SK-N-SH treated with all-trans-retinoic acid at 6 μM for 48 hours (cell line): ENCODE measurements around the gene DCUN1D5.

Experiments
- ATAC-seq: fragments of 200-7000 bp; cut with Tn5 transposase; 3 replicates; pipeline ENCODE4 v1.9.1; 2020; ENCODE audit warnings: mild to moderate bottlenecking, moderate library complexity
- ARNTL ChIP-seq: fragments of 450-650 bp; formaldehyde crosslinking; IDR thresholded peaks from 2 replicates; pipeline ENCODE4 v1.5.0; 2020; ENCODE audit warnings: low read depth, mild to moderate bottlenecking, moderate library complexity, borderline replicate concordance
- BACH2 ChIP-seq: fragments of 250-450 bp; sonication (Bioruptor Pico); IDR thresholded peaks from 2 replicates; pipeline ENCODE4 v1.9.0; 2021; ENCODE audit warnings: mild to moderate bottlenecking, borderline replicate concordance
- ESRRG ChIP-seq: fragments of 250-450 bp; sonication (Bioruptor Pico); IDR thresholded peaks from 2 replicates; pipeline ENCODE4 v1.6.1; 2021; ENCODE audit warnings: mild to moderate bottlenecking
- ISL1 ChIP-seq: fragments of 250-450 bp; sonication (Bioruptor Pico); IDR thresholded peaks from 2 replicates; pipeline ENCODE4 v2.1.2; 2022; ENCODE audit warnings: mild to moderate bottlenecking, moderate library complexity
- OSR1 ChIP-seq: fragments of 250-450 bp; sonication (Bioruptor Pico); IDR thresholded peaks from 2 replicates; pipeline ENCODE4 v1.8.0; 2022; ENCODE audit warnings: moderate library complexity, mild to moderate bottlenecking, inconsistent platforms
- PPARA ChIP-seq: fragments of 250-450 bp; sonication (Bioruptor Pico); IDR thresholded peaks from 2 replicates; pipeline ENCODE4 v1.5.0; 2020; ENCODE audit warnings: mild to moderate bottlenecking, borderline replicate concordance
- RARB ChIP-seq: fragments of 250-450 bp; sonication (Bioruptor Pico); IDR thresholded peaks from 2 replicates; pipeline ENCODE4 v1.8.0; 2021; ENCODE audit warnings: mild to moderate bottlenecking, moderate library complexity
- SNAI2 ChIP-seq: fragments of 250-450 bp; sonication (Bioruptor Pico); IDR thresholded peaks from 2 replicates; pipeline ENCODE4 v1.5.0; 2020; ENCODE audit warnings: mild to moderate bottlenecking, moderate library complexity
- TCF4 ChIP-seq: fragments of 250-450 bp; sonication (Bioruptor Pico); IDR thresholded peaks from 2 replicates; pipeline ENCODE4 v1.8.0; 2021; ENCODE audit warnings: mild to moderate bottlenecking, moderate library complexity, borderline replicate concordance
- TOX ChIP-seq: fragments of 250-450 bp; sonication (Bioruptor Pico); IDR thresholded peaks from 2 replicates; pipeline ENCODE4 v1.8.0; 2021; ENCODE audit warnings: mild to moderate bottlenecking, moderate library complexity, borderline replicate concordance
- ZC3H10 ChIP-seq: fragments of 250-450 bp; sonication (Bioruptor Pico); IDR thresholded peaks from 2 replicates; pipeline ENCODE4 v1.5.1; 2021; ENCODE audit warnings: mild to moderate bottlenecking, moderate library complexity
- ZFP30 ChIP-seq: fragments of 450-650 bp; formaldehyde crosslinking; IDR thresholded peaks from 2 replicates; pipeline ENCODE4 v1.5.0; 2022; ENCODE audit warnings: mild to moderate bottlenecking, moderate library complexity
- ZNF565 ChIP-seq: fragments of 450-650 bp; formaldehyde crosslinking; conservative IDR thresholded peaks from 2 replicates; pipeline ENCODE4 v1.5.0; 2020; ENCODE audit warnings: low read depth, mild to moderate bottlenecking, moderate library complexity
- ZNF70 ChIP-seq: fragments of 450-650 bp; formaldehyde crosslinking; IDR thresholded peaks from 2 replicates; pipeline ENCODE4 v1.5.0; 2020; ENCODE audit warnings: mild to moderate bottlenecking, moderate library complexity
- ZNF8 ChIP-seq: fragments of 450-650 bp; formaldehyde crosslinking; IDR thresholded peaks from 2 replicates; pipeline ENCODE4 v1.5.0; 2020; ENCODE audit warnings: mild to moderate bottlenecking, moderate library complexity
- TF ChIP-seq, protein P1 (sequence below): fragments of 250-450 bp; sonication (Bioruptor Pico); IDR thresholded peaks from 2 replicates; pipeline ENCODE4 v1.5.0; 2020; ENCODE audit warnings: mild to moderate bottlenecking, moderate library complexity
- TF ChIP-seq, protein P2 (sequence below): fragments of 250-450 bp; sonication (Bioruptor Pico); IDR thresholded peaks from 2 replicates; pipeline ENCODE4 v1.5.1; 2021; ENCODE audit warnings: mild to moderate bottlenecking, moderate library complexity
- TF ChIP-seq, protein P3 (sequence below): fragments of 250-450 bp; sonication (Bioruptor Pico); IDR thresholded peaks from 2 replicates; pipeline ENCODE4 v1.8.0; 2021; ENCODE audit warnings: low read depth, mild to moderate bottlenecking, moderate library complexity, borderline replicate concordance

The DCUN1D5 gene

DNA sequence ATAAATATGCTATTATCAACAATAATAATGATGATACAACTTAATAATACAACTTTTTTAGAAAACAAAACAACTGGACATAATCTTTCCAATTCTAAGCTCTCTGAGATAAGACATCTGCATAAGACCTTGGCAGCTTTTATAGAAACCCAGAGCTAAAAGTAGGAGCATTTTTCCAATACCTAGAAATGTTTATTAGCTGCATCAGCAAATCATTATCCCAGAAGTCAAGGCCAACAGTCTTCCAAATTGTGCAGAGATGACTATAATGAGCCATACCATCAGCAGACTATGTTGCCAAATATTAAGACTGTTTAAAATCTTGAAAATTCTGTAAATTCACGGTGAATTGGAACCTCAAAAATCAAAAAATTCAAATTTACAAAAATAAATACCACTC is 30.3 kb downstream of the DCUN1D5 start (continued):
- TF ChIP-seq, protein P1, sequence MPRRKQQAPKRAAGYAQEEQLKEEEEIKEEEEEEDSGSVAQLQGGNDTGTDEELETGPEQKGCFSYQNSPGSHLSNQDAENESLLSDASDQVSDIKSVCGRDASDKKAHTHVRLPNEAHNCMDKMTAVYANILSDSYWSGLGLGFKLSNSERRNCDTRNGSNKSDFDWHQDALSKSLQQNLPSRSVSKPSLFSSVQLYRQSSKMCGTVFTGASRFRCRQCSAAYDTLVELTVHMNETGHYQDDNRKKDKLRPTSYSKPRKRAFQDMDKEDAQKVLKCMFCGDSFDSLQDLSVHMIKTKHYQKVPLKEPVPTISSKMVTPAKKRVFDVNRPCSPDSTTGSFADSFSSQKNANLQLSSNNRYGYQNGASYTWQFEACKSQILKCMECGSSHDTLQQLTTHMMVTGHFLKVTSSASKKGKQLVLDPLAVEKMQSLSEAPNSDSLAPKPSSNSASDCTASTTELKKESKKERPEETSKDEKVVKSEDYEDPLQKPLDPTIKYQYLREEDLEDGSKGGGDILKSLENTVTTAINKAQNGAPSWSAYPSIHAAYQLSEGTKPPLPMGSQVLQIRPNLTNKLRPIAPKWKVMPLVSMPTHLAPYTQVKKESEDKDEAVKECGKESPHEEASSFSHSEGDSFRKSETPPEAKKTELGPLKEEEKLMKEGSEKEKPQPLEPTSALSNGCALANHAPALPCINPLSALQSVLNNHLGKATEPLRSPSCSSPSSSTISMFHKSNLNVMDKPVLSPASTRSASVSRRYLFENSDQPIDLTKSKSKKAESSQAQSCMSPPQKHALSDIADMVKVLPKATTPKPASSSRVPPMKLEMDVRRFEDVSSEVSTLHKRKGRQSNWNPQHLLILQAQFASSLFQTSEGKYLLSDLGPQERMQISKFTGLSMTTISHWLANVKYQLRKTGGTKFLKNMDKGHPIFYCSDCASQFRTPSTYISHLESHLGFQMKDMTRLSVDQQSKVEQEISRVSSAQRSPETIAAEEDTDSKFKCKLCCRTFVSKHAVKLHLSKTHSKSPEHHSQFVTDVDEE (CRISPR knock-in tag), result no peak
- TF ChIP-seq TCF4 (CRISPR knock-in tag), result no peak
- no peak for TF ChIP-seq SNAI2 (CRISPR knock-in tag)
- TF ChIP-seq TOX (CRISPR knock-in tag), result no peak
- no peak for TF ChIP-seq ZNF565 (CRISPR knock-in tag)
- TF ChIP-seq, all 23 proteins: peak for 0

DNA sequence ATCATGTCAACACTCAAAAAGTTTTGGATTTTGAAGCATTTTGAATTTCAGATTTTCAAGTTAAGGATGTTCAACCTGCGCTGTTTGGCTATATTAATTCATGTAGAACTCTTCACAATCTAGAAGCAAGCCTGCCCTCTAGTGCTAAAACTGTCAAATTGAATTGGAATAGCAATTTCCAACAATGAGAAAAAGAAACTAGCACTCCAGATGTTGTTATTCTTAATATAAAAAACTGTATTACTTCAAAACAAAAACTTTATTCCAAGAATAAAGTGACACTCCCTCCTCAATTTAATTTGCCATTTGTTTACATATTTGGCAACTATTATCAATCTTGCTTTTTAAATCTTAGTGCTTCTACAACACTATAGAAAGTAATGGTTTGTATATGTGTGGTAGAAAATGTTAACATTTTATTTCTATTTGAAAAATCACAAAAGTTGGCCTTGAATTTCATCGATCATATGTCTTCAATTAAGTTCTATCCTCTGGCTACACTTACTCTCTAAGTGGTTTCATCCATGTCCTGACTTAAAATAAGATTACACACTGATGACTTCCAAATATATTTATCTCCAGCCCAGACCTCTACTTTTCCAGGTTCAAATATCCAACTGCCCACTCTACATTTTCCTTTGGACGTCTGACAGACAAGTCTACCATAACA is 36.6 kb downstream of the DCUN1D5 start:
- TF ChIP-seq BACH2 (CRISPR knock-in tag) (no peak), ESRRG (CRISPR knock-in tag) (no peak), PPARA (CRISPR knock-in tag) (no peak), ZNF70 (no peak)
- TF ChIP-seq, protein P2, sequence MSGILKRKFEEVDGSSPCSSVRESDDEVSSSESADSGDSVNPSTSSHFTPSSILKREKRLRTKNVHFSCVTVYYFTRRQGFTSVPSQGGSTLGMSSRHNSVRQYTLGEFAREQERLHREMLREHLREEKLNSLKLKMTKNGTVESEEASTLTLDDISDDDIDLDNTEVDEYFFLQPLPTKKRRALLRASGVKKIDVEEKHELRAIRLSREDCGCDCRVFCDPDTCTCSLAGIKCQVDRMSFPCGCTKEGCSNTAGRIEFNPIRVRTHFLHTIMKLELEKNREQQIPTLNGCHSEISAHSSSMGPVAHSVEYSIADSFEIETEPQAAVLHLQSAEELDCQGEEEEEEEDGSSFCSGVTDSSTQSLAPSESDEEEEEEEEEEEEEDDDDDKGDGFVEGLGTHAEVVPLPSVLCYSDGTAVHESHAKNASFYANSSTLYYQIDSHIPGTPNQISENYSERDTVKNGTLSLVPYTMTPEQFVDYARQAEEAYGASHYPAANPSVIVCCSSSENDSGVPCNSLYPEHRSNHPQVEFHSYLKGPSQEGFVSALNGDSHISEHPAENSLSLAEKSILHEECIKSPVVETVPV (CRISPR knock-in tag), result no peak
- TF ChIP-seq, all 23 proteins: peak for 0
- ATAC-seq, result peak; percentile 70

DNA sequence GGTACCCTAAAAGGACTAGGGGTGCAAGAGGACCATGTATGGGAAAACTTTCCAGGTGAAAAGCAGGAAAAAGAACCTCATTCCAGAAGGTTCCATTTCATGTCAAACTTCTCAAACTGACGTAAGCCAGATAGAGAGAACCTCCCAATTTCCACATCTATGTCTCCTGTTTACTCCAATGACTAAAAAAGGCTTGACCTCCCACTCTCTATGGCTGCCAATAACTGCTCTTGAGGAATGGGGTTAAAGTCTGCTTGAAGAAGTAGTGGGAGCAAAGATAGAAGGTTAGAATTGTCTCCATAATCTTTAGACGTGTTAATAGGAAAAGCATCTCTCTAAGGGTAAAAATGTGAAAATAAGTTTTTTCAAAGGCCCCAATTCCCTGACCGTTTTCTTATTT is 38.0 kb downstream of the DCUN1D5 start:
- TF ChIP-seq RARB (CRISPR knock-in tag), result no peak
- no peak for TF ChIP-seq ZFP30
- no peak for TF ChIP-seq PPARA (CRISPR knock-in tag)
- TF ChIP-seq, protein P2 (CRISPR knock-in tag), result no peak
- TF ChIP-seq ISL1 (CRISPR knock-in tag), result no peak
- no peak for TF ChIP-seq ZC3H10 (CRISPR knock-in tag)
- no peak for TF ChIP-seq ARNTL (CRISPR knock-in tag)
- TF ChIP-seq, protein P1 (CRISPR knock-in tag), result no peak
- TF ChIP-seq SNAI2 (CRISPR knock-in tag), result no peak
- TF ChIP-seq, protein P3, sequence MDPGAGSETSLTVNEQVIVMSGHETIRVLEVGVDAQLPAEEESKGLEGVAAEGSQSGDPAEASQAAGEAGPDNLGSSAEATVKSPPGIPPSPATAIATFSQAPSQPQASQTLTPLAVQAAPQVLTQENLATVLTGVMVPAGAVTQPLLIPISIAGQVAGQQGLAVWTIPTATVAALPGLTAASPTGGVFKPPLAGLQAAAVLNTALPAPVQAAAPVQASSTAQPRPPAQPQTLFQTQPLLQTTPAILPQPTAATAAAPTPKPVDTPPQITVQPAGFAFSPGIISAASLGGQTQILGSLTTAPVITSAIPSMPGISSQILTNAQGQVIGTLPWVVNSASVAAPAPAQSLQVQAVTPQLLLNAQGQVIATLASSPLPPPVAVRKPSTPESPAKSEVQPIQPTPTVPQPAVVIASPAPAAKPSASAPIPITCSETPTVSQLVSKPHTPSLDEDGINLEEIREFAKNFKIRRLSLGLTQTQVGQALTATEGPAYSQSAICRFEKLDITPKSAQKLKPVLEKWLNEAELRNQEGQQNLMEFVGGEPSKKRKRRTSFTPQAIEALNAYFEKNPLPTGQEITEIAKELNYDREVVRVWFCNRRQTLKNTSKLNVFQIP, result no peak
- no peak for TF ChIP-seq OSR1 (CRISPR knock-in tag)
- no peak for ATAC-seq

DNA sequence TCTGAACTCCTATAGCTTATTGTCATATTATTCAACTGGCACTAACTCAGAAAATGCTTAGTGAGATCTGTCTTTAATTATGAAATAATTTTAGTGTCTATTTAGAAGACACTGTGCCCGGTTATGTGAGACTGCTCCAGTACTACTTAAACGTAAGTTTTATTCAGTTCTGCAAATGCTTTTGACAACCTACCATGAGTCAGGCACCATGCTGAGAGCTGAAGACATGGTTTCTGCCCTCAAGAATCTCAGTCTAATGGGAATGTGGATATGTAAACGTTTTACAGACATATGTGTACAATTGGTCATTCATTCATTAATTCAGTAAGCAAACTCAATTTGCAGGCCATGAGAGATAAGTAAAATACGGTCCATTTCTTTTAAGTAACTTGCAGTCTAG is 40.0 kb downstream of the DCUN1D5 start:
- TF ChIP-seq ZNF8 (CRISPR knock-in tag) (no peak), TCF4 (CRISPR knock-in tag) (no peak), PPARA (CRISPR knock-in tag) (no peak), SNAI2 (CRISPR knock-in tag) (no peak)
- peak; percentile 86 for ATAC-seq
